ENCODE data around the gene AOPEP.

AOPEP gene

GRCh38 chr9:94794476-94795167 is 68.1 kb downstream of the AOPEP start:
- DNase-seq = no peak

DNA sequence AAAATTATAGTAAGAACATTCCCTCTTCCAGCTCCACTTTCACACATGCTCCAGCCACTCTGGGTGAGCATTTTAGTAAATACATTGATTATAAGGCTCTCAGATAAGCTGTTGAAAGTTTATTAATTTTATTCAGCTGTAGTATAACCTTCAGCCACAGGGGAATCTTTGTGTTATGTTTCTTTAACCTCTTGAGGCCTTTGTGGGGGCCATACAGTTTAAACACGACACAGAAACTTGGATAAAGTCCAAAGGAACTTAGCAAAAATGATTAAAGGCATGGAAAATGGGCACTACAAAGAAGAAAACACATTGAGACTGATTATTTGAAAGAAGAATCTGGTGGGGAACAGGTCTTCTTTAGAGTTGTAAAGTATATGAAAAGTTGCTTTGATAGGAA is 70.2 kb downstream of the AOPEP start:
- no peak for DNase-seq

GRCh38 chr9:94798201-94798600 is 71.7 kb downstream of the AOPEP start:
- no peak for DNase-seq

DNA sequence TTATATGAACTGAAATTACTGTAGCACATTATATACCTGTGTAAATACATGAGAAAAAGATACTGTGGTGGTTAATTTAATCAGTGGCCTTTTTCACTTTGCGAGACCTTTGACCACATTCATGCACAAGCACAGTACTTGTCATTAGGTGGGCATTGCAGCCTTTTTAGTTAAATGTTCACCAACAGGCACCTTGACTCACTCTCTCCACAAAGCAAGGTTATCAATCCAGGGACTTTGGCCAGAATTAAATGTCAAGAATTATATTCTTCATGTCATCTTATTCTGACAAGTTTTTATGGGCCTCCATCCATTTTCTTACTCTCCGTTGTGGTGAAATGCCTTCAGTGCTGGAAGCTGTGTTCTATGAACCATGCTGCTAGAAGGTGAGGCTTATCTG is 72.2 kb downstream of the AOPEP start:
- DNase-seq = no peak

DNA sequence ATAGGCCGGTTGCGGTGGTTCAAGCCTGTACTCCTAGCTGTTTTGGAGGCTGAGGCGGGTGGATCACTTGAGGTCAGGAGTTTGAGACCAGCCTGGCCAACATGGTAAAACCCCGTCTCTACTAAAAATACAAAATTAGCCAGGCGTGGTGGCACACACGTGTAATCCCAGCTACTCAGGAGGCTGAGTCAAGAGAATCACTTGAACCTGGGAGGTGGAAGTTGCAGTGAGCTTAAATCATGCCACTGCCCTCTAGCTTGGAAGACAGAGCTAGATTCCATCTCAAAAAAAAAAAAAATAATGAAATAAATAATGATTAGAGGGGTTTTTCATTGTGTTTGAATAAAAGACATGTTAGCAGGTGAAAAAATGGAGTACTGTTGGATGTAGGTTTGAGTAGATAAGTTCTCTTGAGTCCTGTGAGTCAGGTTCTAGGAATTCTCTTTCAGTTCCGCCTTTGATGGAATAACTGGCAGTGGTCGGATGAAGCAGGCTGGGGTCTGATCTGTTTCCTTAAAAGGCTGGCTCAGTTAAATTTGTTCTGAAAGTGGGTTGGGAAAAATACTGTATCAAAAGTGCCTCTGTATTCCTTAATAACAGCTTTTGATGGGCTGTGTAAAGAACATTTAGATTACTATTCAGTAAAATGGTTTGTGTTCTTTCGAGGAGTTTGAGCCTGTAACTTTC is 73.2 kb downstream of the AOPEP start:
- DNase-seq = no peak

- DNase-seq = no peak
Observed at GRCh38 chr9:94800424-94801117, 74.1 kb downstream of the AOPEP start.

DNA sequence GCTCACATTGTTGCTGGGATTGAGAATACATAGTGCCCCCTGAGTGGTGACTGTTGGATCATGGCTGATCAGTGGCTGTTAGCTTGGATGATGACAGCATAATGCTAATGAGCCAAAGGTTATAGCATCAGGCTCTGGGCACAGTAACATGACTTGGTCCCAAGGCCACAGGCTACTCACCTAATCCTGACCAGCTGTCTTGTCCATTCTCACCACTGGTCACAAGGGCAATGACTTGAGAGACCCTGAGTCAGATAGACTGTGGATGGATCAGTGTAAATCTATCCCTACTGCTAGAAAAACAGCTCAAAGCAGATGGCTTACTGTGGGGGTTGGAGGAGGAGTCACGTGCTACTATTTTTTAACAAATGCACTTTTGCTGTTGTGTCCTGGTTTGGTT is 74.7 kb downstream of the AOPEP start:
- DNase-seq = no peak

DNA sequence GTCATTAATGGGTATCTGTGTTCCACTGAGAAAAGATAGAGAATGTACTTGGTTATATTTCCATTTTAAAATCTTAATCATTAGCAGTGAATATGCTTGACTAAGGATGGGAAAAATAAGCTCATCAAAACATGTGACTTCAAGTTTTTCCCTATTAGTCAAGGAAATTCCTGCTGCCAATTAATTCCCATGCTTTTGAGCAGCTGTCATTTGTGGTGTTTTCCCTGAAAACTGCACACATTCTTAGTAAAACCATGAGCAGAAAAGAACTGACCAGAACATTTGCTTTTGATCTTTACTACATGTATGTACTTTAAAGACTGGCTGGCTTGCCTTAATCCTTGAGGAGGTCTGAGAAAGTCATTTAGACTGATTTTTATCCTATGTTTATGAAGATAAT is 75.2 kb downstream of the AOPEP start:
- DNase-seq = no peak

- no peak for DNase-seq
Observed at GRCh38 chr9:94802251-94802650, 75.8 kb downstream of the AOPEP start.

- peak; percentile 65 for DNase-seq
Observed at GRCh38 chr9:94802793-94803192, 76.3 kb downstream of the AOPEP start.

DNA sequence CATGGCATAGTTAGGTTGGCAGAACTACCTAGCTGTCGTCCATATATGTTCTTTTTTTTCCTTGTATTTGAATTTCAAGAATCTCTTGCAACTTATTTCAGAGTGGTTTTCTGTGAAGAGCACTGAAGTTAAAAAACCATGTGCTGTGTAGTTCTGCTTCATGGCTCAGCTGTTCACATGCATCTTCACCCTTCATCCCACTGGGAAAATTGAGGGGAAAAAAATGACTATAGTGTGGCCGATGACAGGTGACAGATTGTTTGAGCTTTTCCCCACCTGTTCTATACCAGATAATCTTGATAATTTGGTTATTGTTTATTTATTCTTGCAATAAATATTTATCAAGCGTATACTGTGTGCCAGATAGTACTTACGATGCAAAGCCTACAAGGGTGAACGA is 77.8 kb downstream of the AOPEP start:
- DNase-seq = no peak

- DNase-seq = no peak
Observed at GRCh38 chr9:94805051-94805489, 78.6 kb downstream of the AOPEP start.

DNA sequence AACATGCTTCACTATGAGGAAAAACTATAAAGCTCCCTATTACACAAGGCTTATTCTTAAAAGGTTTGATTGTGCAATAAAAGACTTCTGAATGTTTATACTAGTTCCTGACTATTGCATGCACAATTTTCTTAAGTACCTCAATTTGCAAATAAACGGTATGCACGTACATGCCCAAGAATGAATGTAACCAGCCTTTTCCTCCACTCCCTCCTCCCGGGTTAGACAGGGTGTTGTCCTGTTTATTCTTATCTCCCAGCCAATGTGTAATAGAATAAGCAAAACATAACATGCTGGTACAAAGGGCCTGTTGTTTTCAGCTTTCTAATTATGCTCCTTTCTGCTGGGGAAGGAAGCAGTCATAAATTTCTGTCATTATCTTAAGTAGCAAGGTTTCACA is 79.1 kb downstream of the AOPEP start:
- no peak for DNase-seq

GRCh38 chr9:94806307-94806893 is 79.9 kb downstream of the AOPEP start:
- no peak for DNase-seq

DNA sequence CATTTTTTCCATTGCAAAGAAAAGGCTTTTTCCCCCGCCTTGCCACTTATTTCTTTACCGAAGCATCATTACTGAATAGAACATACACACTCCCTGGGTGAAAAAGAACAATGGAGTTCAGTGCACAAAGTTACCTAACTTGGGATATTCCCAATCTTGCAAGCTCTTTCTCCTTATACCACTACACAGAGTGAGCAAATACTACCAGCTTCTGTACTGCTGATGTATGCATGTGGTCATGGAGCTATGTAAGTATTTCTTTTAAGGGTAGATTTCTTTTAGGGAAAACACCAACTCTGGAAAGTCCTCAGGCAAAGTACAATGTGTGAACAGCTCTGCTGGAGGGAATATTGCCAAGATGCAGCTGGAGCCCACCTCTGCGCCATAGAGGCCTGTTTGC is 81.1 kb downstream of the AOPEP start:
- DNase-seq = no peak

GRCh38 chr9:94808926-94809700 is 82.6 kb downstream of the AOPEP start:
- DNase-seq = no peak

GRCh38 chr9:94809778-94810177 is 83.3 kb downstream of the AOPEP start:
- DNase-seq = no peak

GRCh38 chr9:94811074-94811473 is 84.6 kb downstream of the AOPEP start:
- DNase-seq = no peak

DNA sequence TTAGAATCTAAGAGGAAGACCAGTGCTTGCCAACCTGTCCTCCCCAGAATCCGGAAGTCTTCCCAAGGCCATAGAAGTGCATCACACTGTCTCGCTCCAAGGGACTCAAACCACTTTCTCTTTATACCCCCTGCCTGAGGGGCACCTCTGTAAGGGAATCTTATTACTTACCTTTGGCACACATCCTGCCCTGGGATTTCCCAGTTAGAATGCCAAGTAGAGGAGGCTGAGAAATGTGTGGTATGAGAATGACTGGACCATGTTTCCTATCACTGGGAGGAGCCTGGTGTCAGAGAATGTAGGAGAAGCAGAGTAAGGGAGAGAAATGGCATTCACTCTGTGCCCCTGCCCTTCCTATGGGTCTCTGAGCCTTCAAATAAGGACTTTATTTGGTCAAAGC is 85.8 kb downstream of the AOPEP start:
- DNase-seq = no peak

- DNase-seq = no peak
Observed at GRCh38 chr9:94813379-94813778, 86.9 kb downstream of the AOPEP start.

DNA sequence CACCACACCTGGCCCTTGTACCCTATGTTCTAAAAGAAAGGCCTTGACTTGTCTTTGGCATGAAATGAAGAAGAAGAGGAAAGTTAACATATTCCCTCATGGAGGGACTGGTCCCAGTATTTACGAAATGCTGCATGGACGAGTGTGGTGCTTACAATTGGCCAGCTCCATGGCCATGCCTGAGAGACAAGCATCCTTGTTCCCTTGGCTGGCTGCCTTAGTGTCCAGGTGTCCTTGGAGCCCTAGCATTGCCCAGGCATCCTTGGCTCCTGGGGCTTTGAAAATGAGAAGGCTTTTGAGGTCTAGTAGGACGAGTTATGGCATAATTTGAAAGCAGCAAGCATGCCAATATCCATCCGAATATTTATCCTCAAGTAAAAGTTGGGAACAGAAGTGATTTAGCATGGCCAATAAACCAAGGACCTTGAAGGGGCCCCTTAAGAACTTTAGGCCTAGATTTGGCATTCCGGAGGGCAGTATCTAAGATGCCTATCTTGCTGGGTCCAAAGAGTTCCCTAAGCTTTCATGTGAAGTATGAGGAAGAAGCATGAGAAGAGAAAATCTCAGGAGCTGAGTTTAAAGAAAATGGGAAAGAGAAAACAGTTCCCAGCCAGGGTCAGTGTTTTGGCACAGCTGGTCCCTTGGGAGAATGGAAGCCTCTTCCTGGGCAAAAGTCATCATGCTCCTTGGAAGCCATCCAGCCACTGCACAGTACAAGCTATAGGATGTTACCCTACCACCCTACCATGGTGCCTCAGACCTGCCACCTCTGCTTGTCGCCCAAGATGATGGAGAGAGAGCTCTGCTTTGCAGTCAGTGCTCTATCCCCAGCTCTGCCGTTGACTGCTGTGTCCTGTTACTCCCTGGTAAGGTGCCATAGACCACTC is 91.0 kb downstream of the AOPEP start:
- no peak for DNase-seq

GRCh38 chr9:94818178-94818541 is 91.7 kb downstream of the AOPEP start:
- DNase-seq = no peak

All from femur (tissue), 1 donor.